Epithelial cell of esophagus (primary cell): Measurements from ENCODE around the gene MS4A6E.
"Not testable (repeated sequence)": the region's sequence is repeated elsewhere in the genome, so short reads cannot be mapped to it uniquely, and the experiment has no call there.

Source experiments
- DNase-seq: peaks from one replicate; pipeline ENCODE4 v3.0.0; 2010; ENCODE audit warnings: low read depth
- H3K4me3 ChIP-seq: 2 replicates; pipeline ENCODE4 v1.5.1; 2011; ENCODE audit warnings: mild to moderate bottlenecking, low read length, control low read depth
- TF ChIP-seq, protein P1 (sequence below): IDR thresholded peaks from 2 replicates; pipeline ENCODE4 v1.5.1; 2011; ENCODE audit warnings: low read depth, mild to moderate bottlenecking, low read length, control low read depth, inconsistent platforms; ENCODE audit not compliant: insufficient read depth; ENCODE audit errors: missing control alignments

The MS4A6E gene

GRCh38 chr11:60348116-60348515, 21.1 kb downstream of the MS4A6E start:
- DNase-seq, result no peak
- H3K4me3 ChIP-seq, result no peak overlapping the region
- TF ChIP-seq, protein P1, sequence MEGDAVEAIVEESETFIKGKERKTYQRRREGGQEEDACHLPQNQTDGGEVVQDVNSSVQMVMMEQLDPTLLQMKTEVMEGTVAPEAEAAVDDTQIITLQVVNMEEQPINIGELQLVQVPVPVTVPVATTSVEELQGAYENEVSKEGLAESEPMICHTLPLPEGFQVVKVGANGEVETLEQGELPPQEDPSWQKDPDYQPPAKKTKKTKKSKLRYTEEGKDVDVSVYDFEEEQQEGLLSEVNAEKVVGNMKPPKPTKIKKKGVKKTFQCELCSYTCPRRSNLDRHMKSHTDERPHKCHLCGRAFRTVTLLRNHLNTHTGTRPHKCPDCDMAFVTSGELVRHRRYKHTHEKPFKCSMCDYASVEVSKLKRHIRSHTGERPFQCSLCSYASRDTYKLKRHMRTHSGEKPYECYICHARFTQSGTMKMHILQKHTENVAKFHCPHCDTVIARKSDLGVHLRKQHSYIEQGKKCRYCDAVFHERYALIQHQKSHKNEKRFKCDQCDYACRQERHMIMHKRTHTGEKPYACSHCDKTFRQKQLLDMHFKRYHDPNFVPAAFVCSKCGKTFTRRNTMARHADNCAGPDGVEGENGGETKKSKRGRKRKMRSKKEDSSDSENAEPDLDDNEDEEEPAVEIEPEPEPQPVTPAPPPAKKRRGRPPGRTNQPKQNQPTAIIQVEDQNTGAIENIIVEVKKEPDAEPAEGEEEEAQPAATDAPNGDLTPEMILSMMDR, result no peak

DNA sequence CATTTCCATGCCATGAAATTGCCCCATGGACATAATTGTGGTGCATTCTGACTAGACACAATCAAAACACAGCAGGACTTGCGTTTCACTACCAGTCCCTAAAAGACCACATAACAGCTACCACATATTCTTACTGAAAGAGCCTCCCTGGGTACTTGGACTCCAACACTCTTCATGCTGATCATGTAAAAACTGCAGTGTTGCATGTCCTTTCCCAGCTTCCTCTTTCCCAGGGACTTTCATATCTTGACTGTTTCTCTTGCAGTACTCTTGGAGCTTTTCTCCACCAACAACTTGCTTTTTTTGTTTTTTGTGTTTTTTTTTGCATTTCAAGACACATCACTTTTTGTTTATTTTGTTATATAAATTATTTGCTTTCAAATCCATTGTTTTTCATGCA, 22.9 kb downstream of the MS4A6E start:
- TF ChIP-seq, protein P1, result no peak
- H3K4me3 ChIP-seq, result no peak overlapping the region
- no peak for DNase-seq

GRCh38 chr11:60357771-60358170, 30.7 kb downstream of the MS4A6E start:
- TF ChIP-seq, protein P1, result no peak
- H3K4me3 ChIP-seq, result no peak overlapping the region
- DNase-seq, result no peak

GRCh38 chr11:60360621-60361020, 33.6 kb downstream of the MS4A6E start:
- TF ChIP-seq, protein P1, result no peak
- H3K4me3 ChIP-seq, result no peak overlapping the region
- no peak for DNase-seq

- no peak for DNase-seq
- H3K4me3 ChIP-seq, result no peak overlapping the region
These were observed 35.2 kb downstream of the MS4A6E start for GRCh38 chr11:60362241-60362640.

GRCh38 chr11:60363542-60364470, 36.8 kb downstream of the MS4A6E start:
- TF ChIP-seq, protein P1, result peak; percentile 81
- H3K4me3 ChIP-seq, result no peak overlapping the region
- peak; percentile 59 for DNase-seq

More at GRCh38 chr11:60362241-60362640, 35.2 kb downstream of the MS4A6E start:
- TF ChIP-seq, protein P1, result no peak

- DNase-seq, H3K4me3 ChIP-seq: not testable (repeated sequence)
These were observed 39.3 kb downstream of the MS4A6E start for GRCh38 chr11:60366262-60366904.
